ENCODE results near the gene CYP4F2.

- TF ChIP-seq MAX (IDR thresholded peaks at IDR 0.05) (no peak), RAD21 (IDR thresholded peaks at IDR 0.05; ENCODE audit: low read depth) (no peak), YY1 (IDR thresholded peaks at IDR 0.05; ENCODE audit: low read depth) (no peak), NFIC (IDR thresholded peaks at IDR 0.05) (no peak), EGR1 (IDR thresholded peaks at IDR 0.05) (no peak)
Observed at GRCh38 chr19:15831626-15832025, 66.2 kb downstream of the CYP4F2 start.

Data from Ishikawa (cell line).